GM23338 (cell line): Measurements from ENCODE around the gene CHCHD6. TPM values are rescaled to one million over a fixed set of nuclear protein-coding genes. Genes with fewer than 3 reads are reported as not detected.

Experiments used
- ATAC-seq: fragments of 200-7000 bp; cut with Tn5 transposase; 3 replicates; pipeline ENCODE4 v1.9.1; 2020
- DNase-seq: peaks from one replicate; pipeline ENCODE4 v3.0.0-alpha.2; 2015; ENCODE audit warnings: low spot score
- H2AFZ ChIP-seq: fragments of 200-600 bp; sonication (generic); 2 replicates; pipeline ENCODE4 v1.8.0; 2016; ENCODE audit warnings: antibody characterized with exemption, mild to moderate bottlenecking, moderate library complexity
- H3F3A ChIP-seq: fragments of 200-600 bp; sonication (generic); replicated peaks from 2 replicates; pipeline ENCODE4 v1.8.0; 2017; ENCODE audit warnings: antibody characterized with exemption, mixed run types, low read depth
- H3K27ac ChIP-seq: fragments of 200-600 bp; sonication (generic); 2 replicates; pipeline ENCODE4 v1.6.1; 2016; ENCODE audit warnings: low read depth
- H3K27me3 ChIP-seq: fragments of 200-600 bp; sonication (generic); 2 replicates; pipeline ENCODE4 v1.8.0; 2016; ENCODE audit warnings: mild to moderate bottlenecking, mixed run types, moderate library complexity; ENCODE audit not compliant: insufficient read depth
- H3K36me3 ChIP-seq: fragments of 200-600 bp; sonication (generic); 2 replicates; pipeline ENCODE4 v1.8.0; 2016; ENCODE audit warnings: mild to moderate bottlenecking; ENCODE audit not compliant: insufficient read depth
- H3K4me1 ChIP-seq: fragments of 200-600 bp; sonication (generic); 2 replicates; pipeline ENCODE4 v1.8.0; 2016; ENCODE audit warnings: mild to moderate bottlenecking, moderate library complexity; ENCODE audit not compliant: insufficient read depth
- H3K4me2 ChIP-seq: fragments of 200-600 bp; sonication (generic); 2 replicates; pipeline ENCODE4 v1.7.1; 2017; ENCODE audit warnings: mixed run types
- H3K4me3 ChIP-seq: fragments of 200-600 bp; sonication (generic); 2 replicates; pipeline ENCODE4 v1.6.1; 2016; ENCODE audit warnings: mixed run types
- H3K79me2 ChIP-seq: fragments of 200-600 bp; sonication (generic); replicated peaks from 2 replicates; pipeline ENCODE4 v1.8.0; 2017; ENCODE audit warnings: mild to moderate bottlenecking; ENCODE audit not compliant: insufficient read depth
- H3K9me2 ChIP-seq: fragments of 200-600 bp; sonication (generic); 2 replicates; pipeline ENCODE4 v1.8.0; 2017; ENCODE audit not compliant: insufficient read depth
- H4K20me1 ChIP-seq: fragments of 200-600 bp; sonication (generic); replicated peaks from 2 replicates; pipeline ENCODE4 v1.8.0; 2017; ENCODE audit warnings: mild to moderate bottlenecking; ENCODE audit not compliant: insufficient read depth
- H3K27ac Mint-ChIP-seq: 2 replicates; pipeline ENCODE4 v1.8.0; 2020; ENCODE audit warnings: inconsistent platforms, mild to moderate bottlenecking, moderate library complexity, mixed read lengths
- H3K27me3 Mint-ChIP-seq: 3 replicates; pipeline ENCODE4 v1.8.0; 2022; ENCODE audit warnings: low read depth, mild to moderate bottlenecking, moderate library complexity, mixed read lengths, inconsistent platforms; ENCODE audit not compliant: insufficient read depth, poor library complexity
- H3K36me3 Mint-ChIP-seq: 3 replicates; pipeline ENCODE4 v1.8.0; 2021; ENCODE audit warnings: low read depth, mild to moderate bottlenecking, inconsistent platforms, moderate library complexity, mixed read lengths
- H3K4me1 Mint-ChIP-seq: 3 replicates; pipeline ENCODE4 v1.8.0; 2020; ENCODE audit warnings: mild to moderate bottlenecking, inconsistent platforms, mixed read lengths
- H3K4me3 Mint-ChIP-seq: 3 replicates; pipeline ENCODE4 v1.8.0; 2021; ENCODE audit warnings: moderate library complexity, mild to moderate bottlenecking, inconsistent platforms, mixed read lengths
- H3K9me3 Mint-ChIP-seq: 3 replicates; pipeline ENCODE4 v1.8.0; 2020; ENCODE audit warnings: moderate library complexity, mild to moderate bottlenecking, inconsistent platforms, mixed read lengths
- CREB1 ChIP-seq: fragments of 250-450 bp; sonication (Bioruptor Pico); IDR thresholded peaks from 2 replicates; pipeline ENCODE4 v1.5.0; 2020; ENCODE audit warnings: low read depth, mild to moderate bottlenecking, moderate library complexity
- CTCF ChIP-seq, 2 experiments: fragments of 200-600 bp in 1 of 2; sonication (generic) in 1 of 2; conservative IDR thresholded peaks; 2 replicates each; pipeline versions ENCODE4 v1.5.1 to v1.6.1; 2016 to 2017; ENCODE audit warnings: antibody characterized with exemption in 2 of 2, low read depth in 2 of 2, mild to moderate bottlenecking in 2 of 2, moderate library complexity in 1 of 2
- EZH2 ChIP-seq: fragments of 200-600 bp; sonication (generic); IDR thresholded peaks from one replicate; pipeline ENCODE4 v1.8.0; 2017; ENCODE audit warnings: antibody characterized with exemption, mild to moderate bottlenecking, low read depth; ENCODE audit not compliant: unreplicated experiment
- EZH2phosphoT487 ChIP-seq: fragments of 200-600 bp; sonication (generic); IDR thresholded peaks from one replicate; pipeline ENCODE4 v1.8.1; 2018; ENCODE audit warnings: antibody characterized with exemption; ENCODE audit not compliant: unreplicated experiment
- NANOG ChIP-seq: IDR thresholded peaks from 2 replicates; pipeline ENCODE4 v1.6.1; 2016; ENCODE audit warnings: antibody characterized with exemption, borderline replicate concordance
- POLR2AphosphoS5 ChIP-seq: IDR thresholded peaks from 2 replicates; pipeline ENCODE4 v1.6.1; 2016; ENCODE audit warnings: antibody characterized with exemption, low read depth
- STAT1 ChIP-seq: IDR thresholded peaks from one replicate; pipeline ENCODE4 v1.6.1; 2016; ENCODE audit warnings: antibody characterized with exemption; ENCODE audit not compliant: unreplicated experiment
- ZNF114 ChIP-seq: fragments of 250-450 bp; sonication (Bioruptor Pico); IDR thresholded peaks from 2 replicates; pipeline ENCODE4 v1.5.0; 2020; ENCODE audit warnings: mild to moderate bottlenecking, moderate library complexity
- ZNF331 ChIP-seq: fragments of 250-450 bp; sonication (Bioruptor Pico); IDR thresholded peaks from 2 replicates; pipeline ENCODE4 v1.5.0; 2020; ENCODE audit warnings: low read depth, mild to moderate bottlenecking, moderate library complexity
- polyA plus RNA-seq: library from polyadenylated mRNA; unstranded; fragments of >200 nt; fragmentation: Nextera tagmentation; extraction: Ambion mirVana; gene quantifications from 2 replicates; pipeline ENCODE4 v1.2.1, GENCODE V29; 2016
- total RNA-seq: library from RNA; depleted of rRNA; stranded (reverse); fragments of >200 nt; shearing (Covaris generic); gene quantifications from 2 replicates; pipeline ENCODE4 v1.2.3, GENCODE V29; 2014
- TF ChIP-seq, protein P1 (sequence below): fragments of 250-450 bp; sonication (Bioruptor Pico); IDR thresholded peaks from 2 replicates; pipeline ENCODE4 v1.5.0; 2020; ENCODE audit warnings: mild to moderate bottlenecking, moderate library complexity
- TF ChIP-seq, protein P2 (sequence below): IDR thresholded peaks from 2 replicates; pipeline ENCODE4 v1.6.1; 2016; ENCODE audit warnings: antibody characterized with exemption

CHCHD6 gene
- total and polyA plus RNA-seq, 2 experiments from 2014 or later = 28.8 to 43.0 TPM

GRCh38 chr3:126742057-126742456, 38.0 kb downstream of the CHCHD6 start (continued):
- no peak for TF ChIP-seq CTCF (conservative IDR thresholded peaks at IDR 0.05; ENCODE audit: low read depth in 2 of 2)
- TF ChIP-seq CREB1 (CRISPR knock-in tag) = no peak
- no peak for TF ChIP-seq STAT1
- TF ChIP-seq POLR2AphosphoS5 = no peak
- no peak for TF ChIP-seq EZH2
- no peak for TF ChIP-seq EZH2phosphoT487

DNA sequence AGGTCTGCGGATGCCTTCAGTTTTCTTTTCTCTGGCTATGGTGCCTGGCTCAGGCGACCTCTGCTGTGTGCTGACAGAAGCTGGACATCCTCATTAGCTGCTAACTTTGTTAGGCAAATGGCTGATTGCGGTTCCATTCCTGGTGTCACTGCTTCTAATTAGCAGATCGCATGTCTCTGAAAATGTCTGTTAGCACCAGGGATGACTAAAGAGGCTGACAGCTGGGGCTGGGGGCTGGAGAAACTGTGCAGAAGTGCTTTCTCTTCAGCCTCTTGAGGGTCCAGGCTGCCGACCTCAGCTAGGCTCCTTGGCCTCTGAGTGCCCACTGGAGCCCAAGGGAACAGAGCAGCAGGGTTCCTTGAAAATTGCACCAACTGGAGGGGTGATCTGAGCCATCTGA, 39.3 kb downstream of the CHCHD6 start:
- H3K4me3 Mint-ChIP-seq = no peak overlapping the region
- no peak for ATAC-seq

More for the DNA sequence above, 39.3 kb downstream of the CHCHD6 start:
- H2AFZ ChIP-seq = no peak overlapping the region
- H4K20me1 ChIP-seq = no peaks in the 10 kb centered on the region; the same call in 1 of the 2 replicates
- H3K4me1 ChIP-seq = no peaks in the 10 kb centered on the region
- no peak overlapping the region for H3K4me3 ChIP-seq
- H3K27me3 ChIP-seq = no peaks in the 10 kb centered on the region
- peaks cover 22% of the 10 kb centered on the region for H3K36me3 Mint-ChIP-seq
- H3K36me3 ChIP-seq = no peaks in the 10 kb centered on the region
- H3K9me2 ChIP-seq = 0 out of 2 replicates have a peak, but pooled peaks cover 2% of the 10 kb centered on the region
- H3K79me2 ChIP-seq = peaks cover 14% of the 10 kb centered on the region
- no peak for DNase-seq
- no peak overlapping the region for H3K27ac ChIP-seq
- no peak overlapping the region for H3K27ac Mint-ChIP-seq
- H3F3A ChIP-seq = no peaks in the 10 kb centered on the region
- no peak for TF ChIP-seq CTCF (conservative IDR thresholded peaks at IDR 0.05; ENCODE audit: low read depth in 2 of 2)
- no peak for TF ChIP-seq POLR2AphosphoS5
- TF ChIP-seq EZH2 = no peak
- TF ChIP-seq ZNF114 = no peak
- no peak for TF ChIP-seq NANOG
- TF ChIP-seq ZNF331 (CRISPR knock-in tag) = no peak
- TF ChIP-seq, protein P1, sequence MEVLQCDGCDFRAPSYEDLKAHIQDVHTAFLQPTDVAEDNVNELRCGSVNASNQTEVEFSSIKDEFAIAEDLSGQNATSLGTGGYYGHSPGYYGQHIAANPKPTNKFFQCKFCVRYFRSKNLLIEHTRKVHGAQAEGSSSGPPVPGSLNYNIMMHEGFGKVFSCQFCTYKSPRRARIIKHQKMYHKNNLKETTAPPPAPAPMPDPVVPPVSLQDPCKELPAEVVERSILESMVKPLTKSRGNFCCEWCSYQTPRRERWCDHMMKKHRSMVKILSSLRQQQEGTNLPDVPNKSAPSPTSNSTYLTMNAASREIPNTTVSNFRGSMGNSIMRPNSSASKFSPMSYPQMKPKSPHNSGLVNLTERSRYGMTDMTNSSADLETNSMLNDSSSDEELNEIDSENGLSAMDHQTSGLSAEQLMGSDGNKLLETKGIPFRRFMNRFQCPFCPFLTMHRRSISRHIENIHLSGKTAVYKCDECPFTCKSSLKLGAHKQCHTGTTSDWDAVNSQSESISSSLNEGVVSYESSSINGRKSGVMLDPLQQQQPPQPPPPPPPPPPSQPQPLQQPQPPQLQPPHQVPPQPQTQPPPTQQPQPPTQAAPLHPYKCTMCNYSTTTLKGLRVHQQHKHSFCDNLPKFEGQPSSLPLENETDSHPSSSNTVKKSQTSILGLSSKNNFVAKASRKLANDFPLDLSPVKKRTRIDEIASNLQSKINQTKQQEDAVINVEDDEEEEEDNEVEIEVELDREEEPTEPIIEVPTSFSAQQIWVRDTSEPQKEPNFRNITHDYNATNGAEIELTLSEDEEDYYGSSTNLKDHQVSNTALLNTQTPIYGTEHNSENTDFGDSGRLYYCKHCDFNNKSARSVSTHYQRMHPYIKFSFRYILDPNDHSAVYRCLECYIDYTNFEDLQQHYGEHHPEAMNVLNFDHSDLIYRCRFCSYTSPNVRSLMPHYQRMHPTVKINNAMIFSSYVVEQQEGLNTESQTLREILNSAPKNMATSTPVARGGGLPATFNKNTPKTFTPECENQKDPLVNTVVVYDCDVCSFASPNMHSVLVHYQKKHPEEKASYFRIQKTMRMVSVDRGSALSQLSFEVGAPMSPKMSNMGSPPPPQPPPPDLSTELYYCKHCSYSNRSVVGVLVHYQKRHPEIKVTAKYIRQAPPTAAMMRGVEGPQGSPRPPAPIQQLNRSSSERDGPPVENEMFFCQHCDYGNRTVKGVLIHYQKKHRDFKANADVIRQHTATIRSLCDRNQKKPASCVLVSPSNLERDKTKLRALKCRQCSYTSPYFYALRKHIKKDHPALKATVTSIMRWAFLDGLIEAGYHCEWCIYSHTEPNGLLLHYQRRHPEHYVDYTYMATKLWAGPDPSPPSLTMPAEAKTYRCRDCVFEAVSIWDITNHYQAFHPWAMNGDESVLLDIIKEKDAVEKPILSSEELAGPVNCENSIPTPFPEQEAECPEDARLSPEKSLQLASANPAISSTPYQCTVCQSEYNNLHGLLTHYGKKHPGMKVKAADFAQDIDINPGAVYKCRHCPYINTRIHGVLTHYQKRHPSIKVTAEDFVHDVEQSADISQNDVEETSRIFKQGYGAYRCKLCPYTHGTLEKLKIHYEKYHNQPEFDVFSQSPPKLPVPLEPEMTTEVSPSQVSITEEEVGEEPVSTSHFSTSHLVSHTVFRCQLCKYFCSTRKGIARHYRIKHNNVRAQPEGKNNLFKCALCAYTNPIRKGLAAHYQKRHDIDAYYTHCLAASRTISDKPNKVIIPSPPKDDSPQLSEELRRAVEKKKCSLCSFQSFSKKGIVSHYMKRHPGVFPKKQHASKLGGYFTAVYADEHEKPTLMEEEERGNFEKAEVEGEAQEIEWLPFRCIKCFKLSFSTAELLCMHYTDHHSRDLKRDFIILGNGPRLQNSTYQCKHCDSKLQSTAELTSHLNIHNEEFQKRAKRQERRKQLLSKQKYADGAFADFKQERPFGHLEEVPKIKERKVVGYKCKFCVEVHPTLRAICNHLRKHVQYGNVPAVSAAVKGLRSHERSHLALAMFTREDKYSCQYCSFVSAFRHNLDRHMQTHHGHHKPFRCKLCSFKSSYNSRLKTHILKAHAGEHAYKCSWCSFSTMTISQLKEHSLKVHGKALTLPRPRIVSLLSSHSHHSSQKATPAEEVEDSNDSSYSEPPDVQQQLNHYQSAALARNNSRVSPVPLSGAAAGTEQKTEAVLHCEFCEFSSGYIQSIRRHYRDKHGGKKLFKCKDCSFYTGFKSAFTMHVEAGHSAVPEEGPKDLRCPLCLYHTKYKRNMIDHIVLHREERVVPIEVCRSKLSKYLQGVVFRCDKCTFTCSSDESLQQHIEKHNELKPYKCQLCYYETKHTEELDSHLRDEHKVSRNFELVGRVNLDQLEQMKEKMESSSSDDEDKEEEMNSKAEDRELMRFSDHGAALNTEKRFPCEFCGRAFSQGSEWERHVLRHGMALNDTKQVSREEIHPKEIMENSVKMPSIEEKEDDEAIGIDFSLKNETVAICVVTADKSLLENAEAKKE (CRISPR knock-in tag) = no peak
- TF ChIP-seq CREB1 (CRISPR knock-in tag) = no peak
- TF ChIP-seq, protein P2, sequence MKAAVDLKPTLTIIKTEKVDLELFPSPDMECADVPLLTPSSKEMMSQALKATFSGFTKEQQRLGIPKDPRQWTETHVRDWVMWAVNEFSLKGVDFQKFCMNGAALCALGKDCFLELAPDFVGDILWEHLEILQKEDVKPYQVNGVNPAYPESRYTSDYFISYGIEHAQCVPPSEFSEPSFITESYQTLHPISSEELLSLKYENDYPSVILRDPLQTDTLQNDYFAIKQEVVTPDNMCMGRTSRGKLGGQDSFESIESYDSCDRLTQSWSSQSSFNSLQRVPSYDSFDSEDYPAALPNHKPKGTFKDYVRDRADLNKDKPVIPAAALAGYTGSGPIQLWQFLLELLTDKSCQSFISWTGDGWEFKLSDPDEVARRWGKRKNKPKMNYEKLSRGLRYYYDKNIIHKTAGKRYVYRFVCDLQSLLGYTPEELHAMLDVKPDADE = no peak
- TF ChIP-seq STAT1 = no peak
- TF ChIP-seq EZH2phosphoT487 = no peak
- peaks cover 7% of the 10 kb centered on the region for H3K27me3 Mint-ChIP-seq
- peaks cover 8% of the 10 kb centered on the region for H3K4me1 Mint-ChIP-seq
- H3K4me2 ChIP-seq = no peak overlapping the region
- no peaks in the 10 kb centered on the region for H3K9me3 Mint-ChIP-seq
